ENCODE data around the gene PKD2L1.

The PKD2L1 gene

DNA sequence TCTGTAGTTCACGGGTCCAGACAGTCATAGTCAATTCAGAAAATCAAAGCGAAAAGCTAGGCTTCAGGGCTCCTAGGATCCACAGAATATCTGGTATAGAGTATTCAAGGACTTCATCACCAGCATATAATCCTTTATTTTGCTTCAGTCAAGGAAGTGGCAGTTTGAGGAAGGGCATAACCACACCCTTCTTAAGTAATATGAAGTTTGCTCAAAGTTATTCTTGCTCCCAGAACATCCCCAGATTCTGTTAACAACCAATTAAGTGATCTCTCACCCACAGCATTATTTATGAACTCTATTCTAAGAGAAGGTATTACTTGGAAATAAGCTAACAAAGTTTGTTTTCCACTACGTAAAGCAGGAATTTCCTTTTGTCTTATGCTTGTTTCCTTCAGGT is 75.8 kb downstream of the PKD2L1 start:
- TF ChIP-seq GABPA (IDR thresholded peaks at IDR 0.05; ENCODE audit: low read depth) (no peak), CTCF (IDR thresholded peaks at IDR 0.05; ENCODE audit: insufficient read depth, low read length) (no peak), SPI1 (IDR thresholded peaks at IDR 0.05; ENCODE audit: borderline replicate concordance, low read depth) (peak; percentile 2; the same call in 1 of the 2 replicates)
- TF ChIP-seq, protein P1, sequence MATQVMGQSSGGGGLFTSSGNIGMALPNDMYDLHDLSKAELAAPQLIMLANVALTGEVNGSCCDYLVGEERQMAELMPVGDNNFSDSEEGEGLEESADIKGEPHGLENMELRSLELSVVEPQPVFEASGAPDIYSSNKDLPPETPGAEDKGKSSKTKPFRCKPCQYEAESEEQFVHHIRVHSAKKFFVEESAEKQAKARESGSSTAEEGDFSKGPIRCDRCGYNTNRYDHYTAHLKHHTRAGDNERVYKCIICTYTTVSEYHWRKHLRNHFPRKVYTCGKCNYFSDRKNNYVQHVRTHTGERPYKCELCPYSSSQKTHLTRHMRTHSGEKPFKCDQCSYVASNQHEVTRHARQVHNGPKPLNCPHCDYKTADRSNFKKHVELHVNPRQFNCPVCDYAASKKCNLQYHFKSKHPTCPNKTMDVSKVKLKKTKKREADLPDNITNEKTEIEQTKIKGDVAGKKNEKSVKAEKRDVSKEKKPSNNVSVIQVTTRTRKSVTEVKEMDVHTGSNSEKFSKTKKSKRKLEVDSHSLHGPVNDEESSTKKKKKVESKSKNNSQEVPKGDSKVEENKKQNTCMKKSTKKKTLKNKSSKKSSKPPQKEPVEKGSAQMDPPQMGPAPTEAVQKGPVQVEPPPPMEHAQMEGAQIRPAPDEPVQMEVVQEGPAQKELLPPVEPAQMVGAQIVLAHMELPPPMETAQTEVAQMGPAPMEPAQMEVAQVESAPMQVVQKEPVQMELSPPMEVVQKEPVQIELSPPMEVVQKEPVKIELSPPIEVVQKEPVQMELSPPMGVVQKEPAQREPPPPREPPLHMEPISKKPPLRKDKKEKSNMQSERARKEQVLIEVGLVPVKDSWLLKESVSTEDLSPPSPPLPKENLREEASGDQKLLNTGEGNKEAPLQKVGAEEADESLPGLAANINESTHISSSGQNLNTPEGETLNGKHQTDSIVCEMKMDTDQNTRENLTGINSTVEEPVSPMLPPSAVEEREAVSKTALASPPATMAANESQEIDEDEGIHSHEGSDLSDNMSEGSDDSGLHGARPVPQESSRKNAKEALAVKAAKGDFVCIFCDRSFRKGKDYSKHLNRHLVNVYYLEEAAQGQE (IDR thresholded peaks at IDR 0.05; ENCODE audit: insufficient replicate concordance, low read depth): no peak
- H3K27ac ChIP-seq (replicated peaks): peak overlapping the region; percentile 17; the same call in 1 of the 2 replicates
- DNase-seq (ENCODE audit: low read depth in 1 of 2, low spot score in 1 of 2): no peak

DNA sequence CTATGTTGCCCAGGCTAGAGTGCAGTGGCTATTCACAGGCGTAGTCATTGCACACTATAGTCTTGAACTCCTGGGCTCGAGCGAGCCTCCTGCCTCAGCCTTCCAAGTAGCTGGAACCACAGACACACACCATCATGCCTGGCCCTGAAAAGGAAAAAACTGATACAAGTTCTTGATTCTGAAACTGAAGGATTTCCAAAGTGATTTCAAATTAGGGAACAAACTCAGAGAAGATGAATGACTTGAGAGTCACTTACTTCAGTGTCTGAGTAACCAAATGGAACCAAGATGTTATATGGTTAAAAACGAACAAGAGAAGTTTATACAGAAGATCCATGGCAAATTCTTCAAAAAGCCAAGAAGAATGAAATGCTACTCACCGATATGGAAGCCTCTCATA is 77.0 kb downstream of the PKD2L1 start:
- Histone ChIP-seq H3K27me3 (ENCODE audit: insufficient read depth, poor library complexity, severe bottlenecking) (no peaks in the 10 kb centered on the region), H3K27ac (replicated peaks) (no peak overlapping the region; the same call in 1 of the 2 replicates), H3K4me3 (replicated peaks; ENCODE audit: insufficient read depth, low read length) (no peak overlapping the region)
- TF ChIP-seq SPI1 (IDR thresholded peaks at IDR 0.05; ENCODE audit: borderline replicate concordance, low read depth) (no peak), POLR2AphosphoS5 (IDR thresholded peaks at IDR 0.05; ENCODE audit: low read depth) (no peak)
- TF ChIP-seq, protein P1 (IDR thresholded peaks at IDR 0.05; ENCODE audit: insufficient replicate concordance, low read depth): no peak
- no peak for DNase-seq (ENCODE audit: low read depth in 1 of 2, low spot score in 1 of 2)

More for the DNA sequence above, 75.8 kb downstream of the PKD2L1 start:
- Histone ChIP-seq H3K27me3 (ENCODE audit: insufficient read depth, poor library complexity, severe bottlenecking) (no peaks in the 10 kb centered on the region), H3K4me3 (replicated peaks; ENCODE audit: insufficient read depth, low read length) (no peak overlapping the region)

DNA sequence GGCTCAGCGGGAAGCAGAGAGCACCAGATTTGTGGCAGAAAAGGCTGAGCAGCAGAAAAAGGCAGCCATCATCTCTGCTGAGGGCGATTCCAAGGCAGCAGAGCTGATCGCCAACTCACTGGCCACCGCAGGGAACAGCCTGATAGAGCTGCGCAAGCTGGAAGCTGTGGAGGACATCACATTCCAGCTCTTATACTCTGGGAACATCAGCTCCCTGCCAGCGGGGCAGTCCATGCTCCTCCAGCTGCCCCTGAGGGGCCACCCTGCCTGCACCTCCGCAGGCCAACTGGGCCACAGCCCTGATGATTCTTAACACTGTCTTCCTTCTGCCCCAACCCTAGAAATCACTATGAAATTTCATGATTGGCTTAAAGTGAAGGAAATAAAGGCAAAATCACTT is 81.2 kb downstream of the PKD2L1 start:
- Histone ChIP-seq H3K27ac (replicated peaks) (no peak overlapping the region), H3K27me3 (ENCODE audit: insufficient read depth, poor library complexity, severe bottlenecking) (no peaks in the 10 kb centered on the region), H3K4me3 (replicated peaks; ENCODE audit: insufficient read depth, low read length) (no peak overlapping the region)
- DNase-seq (ENCODE audit: low read depth in 1 of 2, low spot score in 1 of 2): no peak
- no peak for TF ChIP-seq CTCF (IDR thresholded peaks at IDR 0.05; ENCODE audit: insufficient read depth, low read length)
- no peak for TF ChIP-seq SPI1 (IDR thresholded peaks at IDR 0.05; ENCODE audit: borderline replicate concordance, low read depth)
- TF ChIP-seq POLR2AphosphoS5 (IDR thresholded peaks at IDR 0.05; ENCODE audit: low read depth): no peak
- TF ChIP-seq GABPA (IDR thresholded peaks at IDR 0.05; ENCODE audit: low read depth): no peak
- TF ChIP-seq, protein P1 (IDR thresholded peaks at IDR 0.05; ENCODE audit: insufficient replicate concordance, low read depth): no peak

All from HL-60 (cell line).